NCI-H82 (cell line): ENCODE data around the gene CPSF2.
"Not testable (repeated sequence)": the region's sequence is repeated elsewhere in the genome, so short reads cannot be mapped to it uniquely, and the experiment has no call there.

Source experiments
- DNase-seq: peaks from one replicate; lab custom pipeline; 2025; lab: John Stamatoyannopoulos, UW

CPSF2 gene

GRCh38 chr14:92154283-92154942, 32.6 kb downstream of the CPSF2 start:
- no peak for DNase-seq

DNA sequence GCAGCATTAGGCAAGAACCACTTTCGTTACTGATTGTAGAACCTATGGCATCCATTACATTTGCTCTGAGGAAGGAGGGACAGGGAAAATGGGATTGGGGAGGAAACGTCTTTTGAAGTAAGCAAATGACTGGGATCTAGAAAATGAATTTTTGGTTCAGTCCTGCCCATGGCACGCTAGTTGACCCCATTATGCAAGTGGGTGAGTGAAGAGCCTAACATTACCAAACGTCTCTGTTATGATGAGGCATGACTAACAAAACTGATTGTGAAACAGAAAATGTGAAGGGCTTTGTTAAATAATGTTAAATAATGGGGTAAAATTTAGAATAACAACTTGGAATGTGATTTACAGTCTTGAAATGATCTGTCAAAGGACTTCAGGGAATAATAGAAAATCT, 38.9 kb downstream of the CPSF2 start:
- DNase-seq, result no peak

- no peak for DNase-seq
Measured at GRCh38 chr14:92161521-92161920, 39.8 kb downstream of the CPSF2 start.

DNA sequence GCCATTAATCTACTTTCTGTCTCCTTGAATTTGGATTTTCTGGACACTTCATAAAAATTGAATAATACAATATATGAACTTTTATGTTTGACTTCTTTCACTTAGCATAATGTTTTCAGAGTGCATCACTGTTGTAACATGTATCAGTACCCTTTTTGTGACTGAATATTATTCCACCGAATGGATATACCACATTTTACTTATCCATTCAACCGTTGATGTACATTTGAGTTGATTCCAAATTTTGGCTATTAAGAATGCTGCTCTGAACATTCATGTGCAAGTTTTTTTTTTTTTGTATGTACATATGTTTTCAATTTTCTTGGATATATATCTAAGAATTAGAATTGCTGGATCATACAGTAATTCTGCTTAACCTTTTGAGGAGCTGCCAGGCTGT, 43.2 kb downstream of the CPSF2 start:
- DNase-seq, result no peak

DNA sequence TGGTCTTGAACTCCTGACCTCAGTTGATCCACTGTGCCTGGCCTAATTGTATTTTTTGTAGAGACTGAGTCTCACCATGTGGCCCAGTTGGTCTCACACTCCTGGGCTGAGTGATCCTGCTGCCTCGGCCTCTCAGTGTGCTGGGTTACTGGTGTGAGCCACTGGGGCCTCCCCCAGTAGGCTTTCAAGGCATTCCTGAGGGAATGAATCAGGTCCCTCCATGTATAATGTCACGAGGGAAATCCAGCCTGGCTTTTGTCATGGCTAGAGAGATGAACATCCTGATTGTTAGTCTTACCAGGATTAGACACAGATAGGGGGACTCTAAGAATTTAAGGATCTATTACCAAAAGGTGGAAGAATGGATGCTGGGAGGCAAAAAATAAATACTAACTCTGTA, 51.9 kb downstream of the CPSF2 start:
- DNase-seq, result no peak

- DNase-seq, result no peak
Measured at GRCh38 chr14:92175811-92176210, 54.0 kb downstream of the CPSF2 start.

GRCh38 chr14:92176476-92176875, 54.7 kb downstream of the CPSF2 start:
- no peak for DNase-seq

DNA sequence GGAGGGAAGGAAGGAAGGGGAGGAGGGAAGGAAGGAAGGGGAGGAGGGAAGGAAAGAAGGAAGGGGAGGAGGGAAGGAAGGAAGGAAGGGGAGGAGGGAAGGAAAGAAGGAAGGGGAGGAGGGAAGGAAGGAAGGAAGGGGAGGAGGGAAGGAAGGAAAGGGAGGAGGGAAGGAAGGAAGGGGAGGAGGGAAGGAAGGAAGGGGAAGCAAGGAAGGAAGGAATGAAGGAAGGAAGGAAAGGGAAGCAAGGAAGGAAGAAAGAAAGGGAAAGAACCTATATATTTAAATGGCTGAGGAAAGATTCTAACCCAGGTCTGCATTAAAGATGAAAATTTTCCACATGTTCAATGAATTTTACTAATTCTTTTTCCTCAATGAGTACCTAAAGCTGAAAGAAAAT, 57.4 kb downstream of the CPSF2 start:
- DNase-seq, result not testable (repeated sequence)

GRCh38 chr14:92185559-92185958, 63.8 kb downstream of the CPSF2 start:
- no peak for DNase-seq

- DNase-seq, result not testable (repeated sequence)
Measured at GRCh38 chr14:92187616-92188015, 65.8 kb downstream of the CPSF2 start.

GRCh38 chr14:92190768-92191167, 69.0 kb downstream of the CPSF2 start:
- DNase-seq, result peak; percentile 89

DNA sequence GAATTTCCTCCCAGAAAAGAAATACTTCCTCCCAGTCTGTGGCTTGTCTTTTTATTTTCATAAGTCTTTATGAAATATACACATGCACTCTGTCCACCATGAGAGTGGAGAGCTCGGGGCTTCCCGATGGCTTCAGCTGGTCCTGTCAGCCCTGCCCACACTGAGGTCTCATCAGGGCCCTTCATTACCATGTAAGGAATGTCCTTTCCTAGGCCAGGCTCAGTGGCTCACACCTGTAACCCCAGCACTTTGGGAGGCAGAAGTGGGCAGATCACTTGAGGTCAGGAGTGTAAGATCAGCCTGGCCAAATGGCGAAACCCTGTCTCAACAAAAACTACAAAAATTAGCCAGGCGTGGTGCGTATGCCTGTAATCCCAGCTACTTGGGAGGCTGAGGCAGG, 77.0 kb downstream of the CPSF2 start:
- DNase-seq, result no peak

DNA sequence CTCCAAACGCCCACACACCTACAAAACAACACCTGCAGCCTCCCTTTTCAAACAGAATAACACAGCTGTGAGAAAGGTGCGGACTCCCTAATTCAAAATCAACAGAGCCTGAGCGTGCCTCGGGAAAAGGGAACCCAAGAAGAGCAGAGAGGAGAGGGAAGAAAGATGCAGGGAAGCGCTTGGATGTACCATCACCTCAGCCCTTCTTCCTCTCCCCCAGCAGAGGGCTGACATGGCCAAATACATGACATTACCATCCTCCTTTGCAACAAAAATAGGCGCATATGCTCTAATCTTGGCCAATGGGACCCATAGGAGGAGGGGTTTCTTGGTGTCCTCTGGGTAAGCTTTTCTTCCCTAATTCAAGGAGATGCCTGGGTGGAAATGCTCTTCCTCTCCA, 78.0 kb downstream of the CPSF2 start:
- DNase-seq, result no peak

- DNase-seq, result no peak
Measured at GRCh38 chr14:92203116-92203515, 81.3 kb downstream of the CPSF2 start.

DNA sequence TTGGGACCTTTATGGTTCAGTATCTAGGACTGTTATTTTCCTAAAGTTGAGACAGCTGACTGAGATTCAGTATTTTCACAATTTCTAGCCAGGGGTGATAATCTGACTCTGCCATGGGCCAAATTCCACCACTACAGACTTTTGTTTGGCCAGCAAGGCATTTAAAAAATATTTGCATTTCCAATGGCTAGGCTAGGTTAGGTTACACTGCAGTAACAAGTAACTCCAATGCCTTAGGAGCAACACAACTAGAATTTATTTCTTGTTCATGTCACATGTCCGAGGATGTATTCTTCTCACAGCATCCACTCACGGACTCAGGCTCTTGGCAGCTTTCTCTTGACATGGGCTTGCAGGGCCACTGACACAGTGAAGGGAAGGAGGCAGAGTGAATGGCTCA, 83.0 kb downstream of the CPSF2 start:
- DNase-seq, result no peak

DNA sequence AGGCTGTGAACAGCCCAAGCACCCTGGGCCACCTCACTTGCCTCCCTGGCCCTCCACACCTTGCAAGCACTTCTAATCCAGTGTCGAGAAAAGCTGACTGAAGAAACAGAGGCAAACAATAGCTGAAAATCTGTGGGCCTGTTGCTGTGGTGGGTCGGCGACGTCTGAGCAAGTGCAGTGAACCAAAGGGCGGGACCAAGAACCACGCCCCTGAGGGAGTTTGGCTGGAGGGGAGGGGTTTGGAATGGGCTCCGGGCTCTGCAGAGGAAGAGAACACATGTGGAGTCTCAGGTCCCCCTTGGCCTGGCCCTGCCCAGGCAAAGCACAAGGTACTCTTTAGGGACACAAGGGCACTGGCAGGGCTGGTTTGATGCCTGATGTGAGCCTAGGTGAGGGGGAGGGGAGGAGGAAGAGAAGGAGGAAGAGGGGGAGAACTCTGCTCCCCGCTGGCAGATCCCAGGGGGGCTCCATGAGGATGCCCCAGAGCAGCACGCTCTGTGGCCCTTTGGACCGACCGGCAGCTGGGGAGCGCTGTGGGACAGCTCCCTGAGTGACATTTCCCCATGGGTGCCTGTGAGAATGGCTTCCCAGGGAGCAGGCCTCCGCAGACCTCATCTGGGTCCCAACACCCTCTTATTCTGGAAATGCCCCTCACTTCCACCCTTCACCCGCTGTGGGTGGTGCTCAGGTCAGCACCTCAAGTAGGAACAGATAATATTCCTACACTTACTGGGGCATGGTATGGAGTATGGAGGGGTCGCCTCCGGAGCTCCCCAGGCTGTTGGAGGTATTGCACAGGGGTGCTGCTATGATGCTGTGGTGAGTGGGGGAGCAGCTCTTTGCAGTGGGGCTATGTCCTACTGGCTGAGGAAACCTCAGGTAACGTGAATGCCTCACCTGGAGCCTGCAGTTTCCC, 85.5 kb downstream of the CPSF2 start:
- DNase-seq, result peak; percentile 5

GRCh38 chr14:92207928-92208265, 86.1 kb downstream of the CPSF2 start:
- DNase-seq, result no peak

DNA sequence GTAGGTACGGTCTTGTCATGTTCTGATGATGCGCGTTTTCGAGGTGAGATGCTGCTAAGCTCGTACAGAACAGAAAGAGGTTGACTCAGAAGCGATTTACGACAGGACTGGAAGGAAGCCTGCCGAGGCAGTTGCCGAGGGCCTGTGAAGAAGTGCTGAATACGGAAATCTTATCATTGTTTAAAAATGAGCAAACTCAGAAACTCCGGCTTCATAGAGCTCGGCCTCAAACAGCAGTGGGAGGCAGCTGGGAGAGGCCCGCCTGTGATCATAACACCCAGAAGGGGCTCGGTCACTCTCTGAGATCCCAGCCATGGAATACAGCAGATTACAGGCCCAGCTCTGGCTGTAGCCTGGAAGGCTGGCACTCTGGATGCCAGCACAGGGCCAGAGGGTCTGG, 87.4 kb downstream of the CPSF2 start:
- DNase-seq, result no peak

DNA sequence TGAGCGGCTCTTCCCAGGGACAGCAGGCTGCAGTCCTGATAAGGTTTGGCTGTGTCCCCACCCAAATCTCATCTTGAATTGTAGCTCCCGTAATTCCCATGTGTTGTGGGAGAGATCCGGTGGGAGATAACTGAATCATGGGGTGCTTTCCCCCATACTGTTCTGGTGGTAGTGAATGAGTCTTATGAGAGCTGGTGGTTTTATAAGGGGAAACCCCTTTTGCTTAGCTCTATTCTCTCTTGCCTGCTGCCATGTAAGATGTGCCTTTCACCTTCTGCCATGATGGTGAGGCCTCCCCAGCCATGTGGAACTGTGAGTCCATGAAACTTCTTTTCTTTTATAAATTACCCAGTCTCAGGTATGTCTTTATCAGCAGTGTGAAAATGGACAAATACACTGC, 91.4 kb downstream of the CPSF2 start:
- not testable (repeated sequence) for DNase-seq

GRCh38 chr14:92215579-92215978, 93.8 kb downstream of the CPSF2 start:
- DNase-seq, result no peak

- DNase-seq, result no peak
Measured at GRCh38 chr14:92217936-92218335, 96.2 kb downstream of the CPSF2 start.
